ENCODE data around the gene AP3B2. TPM values are rescaled to one million over a fixed set of nuclear protein-coding genes. Genes with fewer than 3 reads are reported as not detected.
A peak's percentile ranks its signal among the peaks of the same experiment; 100 is the strongest.

The AP3B2 gene
- total and polyA plus RNA-seq, 8 donors, result 1.6 to 19.1 (median 3.2) TPM

DNA sequence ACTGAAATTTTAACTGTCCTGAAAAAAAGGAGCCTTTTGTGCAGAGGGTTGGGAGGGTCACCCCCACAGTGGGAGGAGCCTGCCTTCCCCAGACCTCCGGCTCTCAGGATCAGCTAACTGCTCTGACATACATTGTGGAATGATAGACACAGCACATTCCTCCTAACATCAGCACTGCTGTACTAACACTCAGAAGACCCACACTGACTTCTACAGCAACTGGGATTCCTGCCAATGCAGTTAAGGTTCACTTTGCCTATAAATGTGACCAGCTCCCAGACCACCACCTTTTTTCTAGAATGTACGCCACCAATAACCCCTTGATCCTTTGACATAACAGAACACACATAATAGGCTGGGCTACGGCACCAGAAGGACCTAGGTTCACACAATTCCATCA, 65.7 kb downstream of the AP3B2 start:
- Histone ChIP-seq H3K27me3 (no peaks in the 10 kb centered on the region), H3K9me3 (no peaks in the 10 kb centered on the region), H3K4me3 (no peak overlapping the region), H3K27ac (no peak overlapping the region), H3K36me3 (no peaks in the 10 kb centered on the region), H3K4me1 (peaks cover 0 to 8% (median 7%) of the 10 kb centered on the region in 3 donors)
- WGBS, 2 donors, result 82 to 83% methylated on average over 3 of the region's 3 CpGs
- no peak for FAIRE-seq
- no peak for ATAC-seq
- intact Hi-C loops (cut with DNase I), result no loop called here
- no peak for DNase-seq
- TF ChIP-seq, protein P1, sequence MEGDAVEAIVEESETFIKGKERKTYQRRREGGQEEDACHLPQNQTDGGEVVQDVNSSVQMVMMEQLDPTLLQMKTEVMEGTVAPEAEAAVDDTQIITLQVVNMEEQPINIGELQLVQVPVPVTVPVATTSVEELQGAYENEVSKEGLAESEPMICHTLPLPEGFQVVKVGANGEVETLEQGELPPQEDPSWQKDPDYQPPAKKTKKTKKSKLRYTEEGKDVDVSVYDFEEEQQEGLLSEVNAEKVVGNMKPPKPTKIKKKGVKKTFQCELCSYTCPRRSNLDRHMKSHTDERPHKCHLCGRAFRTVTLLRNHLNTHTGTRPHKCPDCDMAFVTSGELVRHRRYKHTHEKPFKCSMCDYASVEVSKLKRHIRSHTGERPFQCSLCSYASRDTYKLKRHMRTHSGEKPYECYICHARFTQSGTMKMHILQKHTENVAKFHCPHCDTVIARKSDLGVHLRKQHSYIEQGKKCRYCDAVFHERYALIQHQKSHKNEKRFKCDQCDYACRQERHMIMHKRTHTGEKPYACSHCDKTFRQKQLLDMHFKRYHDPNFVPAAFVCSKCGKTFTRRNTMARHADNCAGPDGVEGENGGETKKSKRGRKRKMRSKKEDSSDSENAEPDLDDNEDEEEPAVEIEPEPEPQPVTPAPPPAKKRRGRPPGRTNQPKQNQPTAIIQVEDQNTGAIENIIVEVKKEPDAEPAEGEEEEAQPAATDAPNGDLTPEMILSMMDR (IDR thresholded peaks at IDR 0.05), result no peak

DNA sequence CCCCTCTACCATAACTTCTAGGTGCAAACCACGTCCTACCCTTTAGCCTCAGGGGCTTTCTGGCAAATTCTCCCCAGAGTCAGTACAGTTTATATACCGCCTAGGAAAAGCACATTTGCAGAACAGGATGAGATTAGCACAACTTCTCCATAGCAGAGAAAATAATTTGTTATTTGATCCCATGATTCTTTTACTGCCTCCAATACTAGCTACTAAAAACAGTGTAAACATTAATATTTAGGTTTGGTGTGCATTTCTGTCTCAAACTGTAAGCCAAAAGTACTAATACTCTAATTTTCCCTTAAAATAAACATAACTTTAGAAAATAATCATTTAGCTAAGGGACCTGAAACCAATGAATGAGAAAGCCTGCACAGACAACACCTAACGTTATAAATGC, 67.0 kb downstream of the AP3B2 start:
- 70 to 76% methylated on average over 3 of the region's 3 CpGs for WGBS, 2 donors
- Histone ChIP-seq H3K9me3 (no peaks in the 10 kb centered on the region), H3K27ac (no peak overlapping the region), H3K36me3 (no peaks in the 10 kb centered on the region), H3K27me3 (no peaks in the 10 kb centered on the region), H3K4me1 (peaks cover 4 to 8% (median 7%) of the 10 kb centered on the region in 3 donors), H3K4me3 (no peak overlapping the region)
- intact Hi-C loops (cut with DNase I), result no loop called here
- FAIRE-seq (no peak), ATAC-seq (no peak), DNase-seq (no peak)
- TF ChIP-seq, protein P1 (IDR thresholded peaks at IDR 0.05), result no peak

GRCh38 chr15:82641129-82641798, 68.4 kb downstream of the AP3B2 start:
- Histone ChIP-seq H3K27me3 (no peaks in the 10 kb centered on the region), H3K36me3 (no peaks in the 10 kb centered on the region), H3K4me1 (peaks cover 0 to 4% (median under 1%) of the 10 kb centered on the region in 3 donors), H3K9me3 (no peaks in the 10 kb centered on the region), H3K4me3 (no peak overlapping the region), H3K27ac (no peak overlapping the region)
- ATAC-seq, result peak; percentile 50 to 87 (median 70)
- 13% methylated on average over 2 of the region's 2 CpGs for WGBS, 2 donors
- intact Hi-C loops (cut with DNase I), result no loop called here
- TF ChIP-seq, protein P1 (IDR thresholded peaks at IDR 0.05), result no peak
- peak in 2 of 6 donors; percentile 16 to 30 for DNase-seq
- FAIRE-seq, result no peak

DNA sequence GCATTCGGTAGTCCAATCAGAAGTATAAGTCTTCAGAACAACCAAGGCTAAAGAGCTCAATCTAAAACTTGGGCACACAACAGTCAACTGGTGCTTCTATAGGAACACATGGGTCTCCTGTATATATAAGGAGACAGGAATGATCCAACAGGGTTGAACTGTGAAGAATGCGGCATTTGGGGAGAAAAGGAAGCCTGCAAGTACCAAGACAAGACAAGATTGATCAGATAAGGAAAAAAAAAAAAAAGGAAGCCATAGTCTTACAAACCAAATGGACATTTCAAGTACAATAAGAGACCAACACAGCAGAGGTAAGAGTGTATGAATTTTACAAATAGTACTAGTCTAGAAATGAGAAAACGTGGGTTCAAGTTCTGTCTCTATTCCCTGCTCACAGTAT, 69.0 kb downstream of the AP3B2 start:
- DNase-seq, result no peak
- Histone ChIP-seq H3K4me1 (peaks cover 0 to 4% (median 0%) of the 10 kb centered on the region in 3 donors), H3K27me3 (no peaks in the 10 kb centered on the region), H3K36me3 (no peaks in the 10 kb centered on the region), H3K9me3 (no peaks in the 10 kb centered on the region), H3K4me3 (no peak overlapping the region), H3K27ac (no peak overlapping the region)
- intact Hi-C loops (cut with DNase I), result no loop called here
- no peak for FAIRE-seq
- TF ChIP-seq, protein P1 (IDR thresholded peaks at IDR 0.05), result no peak
- ATAC-seq, result no peak
- 58 to 67% methylated on average over 3 of the region's 3 CpGs for WGBS, 2 donors

DNA sequence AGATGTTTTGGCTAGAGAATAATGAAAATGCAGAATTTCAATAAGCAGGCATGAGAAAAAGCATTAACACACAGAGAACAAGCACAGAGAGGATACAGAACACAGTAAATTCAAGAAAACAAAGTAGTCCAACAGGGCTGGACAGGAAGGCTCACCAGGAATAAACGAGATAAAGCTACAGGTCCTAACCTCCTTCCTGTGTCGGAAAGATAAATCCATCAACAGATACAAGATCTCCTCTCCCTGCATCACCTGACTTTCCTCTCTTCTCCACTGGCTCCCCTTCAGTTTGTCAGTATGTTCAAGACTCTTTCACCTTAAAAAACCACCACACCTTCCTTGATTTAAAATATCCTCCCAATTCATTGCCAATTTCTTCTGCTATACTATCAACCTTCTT, 73.9 kb downstream of the AP3B2 start:
- Histone ChIP-seq H3K27me3 (no peaks in the 10 kb centered on the region), H3K4me3 (no peak overlapping the region), H3K36me3 (no peaks in the 10 kb centered on the region), H3K9me3 (no peaks in the 10 kb centered on the region), H3K27ac (no peak overlapping the region), H3K4me1 (peaks cover 0 to 4% (median 0%) of the 10 kb centered on the region in 3 donors)
- FAIRE-seq, result no peak
- intact Hi-C loops (cut with DNase I), result no loop called here
- ATAC-seq, result no peak
- no peak for DNase-seq
- TF ChIP-seq, protein P1 (IDR thresholded peaks at IDR 0.05), result no peak
- 56 to 58% methylated on average over 2 of the region's 2 CpGs for WGBS, 2 donors

Measured in pancreas (tissue), 10 donors.